SH-SY5Y (cell line): ENCODE results near the gene GPR153.

ENCODE experiments used
- GATA2 ChIP-seq: IDR thresholded peaks from 2 replicates; pipeline ENCODE4 v1.6.1; 2011; ENCODE audit warnings: mild to moderate bottlenecking, low read depth, low read length
- GATA3 ChIP-seq: IDR thresholded peaks from 2 replicates; pipeline ENCODE4 v1.6.1; 2011; ENCODE audit warnings: low read depth, mild to moderate bottlenecking, low read length, moderate library complexity

The GPR153 gene

DNA sequence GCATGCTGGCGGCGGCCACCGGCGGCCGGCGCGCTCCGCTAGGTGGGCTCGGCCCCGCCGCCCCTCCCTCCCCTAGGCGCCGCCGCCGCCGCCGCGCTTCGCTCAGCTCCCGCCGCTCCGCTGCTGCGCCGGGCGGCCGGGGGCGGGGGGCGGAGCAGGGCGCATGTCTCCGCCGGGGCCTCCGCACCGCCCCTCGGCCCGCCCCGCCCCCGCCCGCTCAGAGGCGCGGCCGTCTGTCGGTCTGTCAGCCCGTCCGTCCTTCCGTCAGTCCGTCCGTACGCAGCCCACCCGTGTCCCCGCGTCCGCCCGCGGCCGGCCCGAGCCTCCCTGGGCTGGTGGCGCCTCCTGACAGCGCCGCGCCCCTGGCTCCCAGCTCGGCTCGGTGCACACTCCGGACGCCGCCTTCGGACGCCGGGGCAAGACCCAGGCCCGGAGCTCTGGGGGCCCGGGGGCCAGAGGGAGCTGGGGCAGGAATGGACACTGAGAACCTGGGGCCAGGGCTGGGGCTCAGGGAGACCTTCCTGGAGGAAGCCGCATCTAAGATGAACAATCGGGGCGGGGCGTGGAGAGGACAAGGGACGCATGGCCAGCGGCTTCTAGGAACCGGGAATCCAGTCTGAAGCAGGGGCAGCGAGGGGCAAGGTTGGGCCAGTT is at the start of gene GPR153:
Gene GPR153 (minus strand): TSS at position 138 of the 654 bp plus-strand sequence. CDS start 6,193 bp downstream, outside the sequence.
- TF ChIP-seq GATA3 (no peak), GATA2 (no peak)

DNA sequence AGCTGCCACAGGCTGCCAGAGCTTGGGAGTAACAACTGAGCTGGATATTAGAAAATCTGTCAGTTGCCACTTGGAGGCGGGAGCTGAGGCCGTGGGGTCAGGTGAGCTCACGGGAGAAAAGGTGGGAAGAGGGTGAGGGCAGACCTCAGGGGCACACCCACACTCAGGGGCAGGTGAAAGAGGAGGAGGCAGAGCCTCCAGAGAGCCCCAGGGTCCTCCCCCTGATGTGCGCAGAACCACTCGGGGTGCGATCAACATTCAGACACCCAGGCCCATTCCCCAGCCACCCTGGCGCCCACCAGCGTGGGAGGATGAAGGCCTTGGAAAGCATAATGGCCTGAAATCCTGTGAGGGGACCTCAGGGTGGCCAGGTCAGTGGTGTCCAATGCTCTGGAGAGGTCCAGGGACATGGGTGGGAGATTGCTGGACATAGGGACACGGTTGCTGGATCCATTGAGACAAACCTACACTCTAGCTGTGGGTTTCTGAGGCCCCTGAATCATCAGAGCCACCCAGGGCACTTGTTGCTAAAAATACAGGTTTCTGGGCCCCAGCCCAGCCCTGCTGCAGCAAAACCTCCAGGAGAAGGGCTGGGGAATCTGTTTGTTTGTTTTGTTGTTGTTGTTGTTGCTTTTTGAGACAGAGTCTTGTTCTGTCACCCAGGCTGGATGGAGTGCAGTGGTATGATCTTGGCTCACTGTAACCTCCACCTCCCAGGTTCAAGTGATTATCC is 49.4 kb upstream of the GPR153 start:
- TF ChIP-seq GATA2 (no peak), GATA3 (no peak)

DNA sequence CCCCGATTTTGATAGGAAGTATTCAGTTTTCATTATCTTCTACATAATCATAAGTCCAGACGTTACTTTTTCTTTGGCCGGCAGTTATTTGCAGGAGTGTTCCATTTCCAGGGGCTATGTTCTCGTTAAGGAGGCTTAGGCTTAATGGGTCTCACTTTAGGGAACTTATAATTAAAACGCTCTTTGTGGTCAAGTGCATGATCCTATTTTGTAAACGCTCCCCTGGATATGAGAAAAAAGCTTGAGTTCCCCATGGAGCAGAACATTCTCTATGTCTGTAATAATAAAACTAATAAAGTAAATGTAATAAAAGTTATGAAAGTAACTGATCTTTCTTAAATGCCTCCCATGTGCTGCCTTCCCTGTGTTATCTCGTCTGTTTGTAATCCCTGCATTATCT is 48.7 kb upstream of the GPR153 start:
- no peak for TF ChIP-seq GATA3
- TF ChIP-seq GATA2, result no peak

DNA sequence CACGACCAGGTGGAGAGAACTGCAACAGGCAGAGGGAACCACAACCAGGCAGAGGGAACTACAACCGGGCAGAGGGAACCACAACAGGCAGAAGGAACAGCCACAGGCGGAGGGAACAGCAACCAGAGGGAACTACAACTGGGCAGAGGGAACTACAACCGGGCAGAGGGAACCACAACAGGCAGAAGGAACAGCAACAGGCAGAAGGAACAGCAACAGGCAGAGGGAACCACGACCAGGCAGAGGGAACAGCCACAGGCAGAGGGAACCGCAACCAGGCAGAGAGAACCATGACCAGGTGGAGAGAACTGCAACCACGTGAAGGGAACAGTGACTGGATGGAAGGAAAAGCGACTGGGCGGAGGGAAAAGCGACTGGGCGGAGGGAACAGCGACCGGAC is 47.6 kb upstream of the GPR153 start:
- TF ChIP-seq GATA2 (no peak), GATA3 (no peak)

DNA sequence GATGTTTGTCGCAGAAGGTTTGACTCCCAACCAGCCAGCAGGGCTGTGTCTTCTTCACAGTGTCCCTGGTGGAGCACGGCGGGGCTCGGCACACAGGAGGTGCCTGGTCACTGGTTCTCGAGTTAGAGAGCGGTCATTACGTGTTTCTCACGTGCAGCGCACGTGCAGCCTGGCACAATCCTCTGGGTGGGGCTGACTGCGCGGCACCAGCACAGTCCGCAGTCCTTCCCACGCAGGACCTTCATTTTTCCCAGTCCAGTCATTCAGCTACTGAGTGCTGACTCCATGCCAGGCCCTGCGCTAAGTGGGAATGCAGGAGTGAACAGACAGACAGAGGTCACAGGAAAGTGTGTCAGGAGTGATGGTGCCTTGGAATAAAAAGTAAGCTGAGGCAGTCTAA is 46.2 kb upstream of the GPR153 start:
- TF ChIP-seq GATA3, result no peak
- no peak for TF ChIP-seq GATA2

DNA sequence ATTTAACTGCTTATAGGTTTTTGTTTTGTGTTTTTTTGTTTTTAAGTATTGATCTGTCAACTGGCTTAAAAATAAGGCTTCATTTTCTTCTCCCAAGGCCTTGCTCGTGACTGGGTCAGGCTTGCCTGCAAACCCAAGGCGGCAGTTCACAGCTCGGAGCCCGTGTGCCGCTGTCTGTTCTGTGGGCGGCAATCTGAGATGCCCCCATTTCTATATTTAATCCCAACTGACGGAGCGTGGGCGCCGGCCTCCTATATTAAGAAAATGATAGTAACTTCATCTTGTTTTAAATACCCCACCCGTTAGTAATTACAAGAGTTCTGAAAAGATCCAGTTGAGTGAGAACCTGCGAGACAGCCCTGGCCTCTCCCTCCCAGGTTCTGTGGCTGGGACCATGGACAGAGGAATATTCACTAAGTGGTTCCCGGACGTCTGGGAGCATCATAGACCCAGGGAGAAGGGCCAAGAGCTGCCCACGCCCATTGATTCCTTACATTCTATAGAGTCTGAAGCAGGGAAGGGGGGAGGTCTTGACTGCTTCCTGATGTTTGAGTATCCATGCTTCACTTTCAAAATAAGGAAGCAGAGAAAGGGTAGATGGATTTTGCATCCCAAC is 42.6 kb upstream of the GPR153 start:
- TF ChIP-seq GATA3 (no peak), GATA2 (no peak)

DNA sequence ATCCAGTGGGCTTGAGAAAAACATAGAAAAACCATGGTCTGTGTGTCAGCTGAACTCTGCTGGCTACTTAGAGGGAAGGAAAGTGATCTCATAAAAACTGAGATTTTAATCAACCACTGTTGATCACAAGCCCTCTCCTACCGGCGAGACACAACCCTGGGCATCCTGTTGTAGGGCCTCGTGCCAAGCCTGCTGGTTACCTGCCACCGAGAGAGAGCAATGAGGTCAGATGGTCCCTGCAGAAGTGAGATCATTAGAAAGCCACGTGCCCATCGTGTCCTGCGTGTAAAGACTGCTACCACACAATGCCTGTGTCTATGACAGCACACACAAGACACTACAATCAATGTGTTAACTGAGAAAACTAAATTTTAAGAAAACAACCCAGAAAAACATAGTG is 41.7 kb upstream of the GPR153 start:
- TF ChIP-seq GATA3 (no peak), GATA2 (no peak)

DNA sequence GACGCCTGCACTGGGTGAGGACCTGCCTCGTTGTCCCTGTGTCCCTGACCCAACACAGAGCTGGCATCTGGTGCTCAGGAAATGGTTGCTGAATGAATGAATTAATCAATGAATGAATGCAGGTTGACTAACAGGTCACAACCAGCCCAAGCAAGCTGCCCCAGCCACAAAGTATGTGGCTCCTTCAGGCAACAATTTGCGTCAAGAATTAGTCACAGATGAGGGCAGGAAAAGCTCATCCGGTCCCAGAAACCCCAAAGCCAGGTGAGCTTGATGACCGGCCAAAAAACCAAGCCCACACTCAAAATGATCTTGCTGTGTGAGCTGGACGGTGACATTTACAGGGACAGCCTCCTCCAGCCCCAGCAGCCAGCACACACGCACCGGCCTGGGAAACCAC is 40.6 kb upstream of the GPR153 start:
- TF ChIP-seq GATA3, result no peak
- TF ChIP-seq GATA2, result no peak

DNA sequence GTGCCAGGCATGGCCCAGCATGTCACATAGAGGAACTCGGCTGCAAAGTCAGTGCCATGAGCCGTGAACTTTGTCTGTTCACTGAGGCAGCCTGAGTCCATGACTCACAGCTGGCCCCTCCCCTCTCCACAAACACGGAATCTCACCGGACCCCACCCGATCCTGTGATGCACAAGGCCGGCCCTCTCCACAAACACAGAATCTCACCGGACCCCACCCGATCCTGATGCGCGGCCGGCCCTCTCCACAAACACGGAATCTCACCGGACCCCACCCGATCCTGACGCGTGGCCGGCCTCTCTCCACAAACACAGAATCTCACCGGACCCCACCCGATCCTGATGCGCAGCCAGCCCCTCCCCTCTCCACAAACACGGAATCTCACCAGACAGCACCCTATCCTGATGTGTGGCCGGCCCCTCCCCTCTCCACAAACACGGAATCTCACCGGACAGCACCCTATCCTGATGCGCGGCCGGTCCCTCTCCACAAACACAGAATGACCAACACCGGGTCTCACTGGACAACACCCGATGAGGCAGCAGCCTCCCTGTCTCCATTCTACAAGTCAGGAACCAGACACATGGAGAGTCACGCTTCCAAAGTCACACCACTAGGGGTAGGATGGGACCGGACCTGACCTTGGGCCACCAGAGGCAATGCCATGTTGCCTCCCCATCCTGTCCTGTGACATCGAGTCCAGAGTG is 39.6 kb upstream of the GPR153 start:
- TF ChIP-seq GATA3, result no peak
- no peak for TF ChIP-seq GATA2

DNA sequence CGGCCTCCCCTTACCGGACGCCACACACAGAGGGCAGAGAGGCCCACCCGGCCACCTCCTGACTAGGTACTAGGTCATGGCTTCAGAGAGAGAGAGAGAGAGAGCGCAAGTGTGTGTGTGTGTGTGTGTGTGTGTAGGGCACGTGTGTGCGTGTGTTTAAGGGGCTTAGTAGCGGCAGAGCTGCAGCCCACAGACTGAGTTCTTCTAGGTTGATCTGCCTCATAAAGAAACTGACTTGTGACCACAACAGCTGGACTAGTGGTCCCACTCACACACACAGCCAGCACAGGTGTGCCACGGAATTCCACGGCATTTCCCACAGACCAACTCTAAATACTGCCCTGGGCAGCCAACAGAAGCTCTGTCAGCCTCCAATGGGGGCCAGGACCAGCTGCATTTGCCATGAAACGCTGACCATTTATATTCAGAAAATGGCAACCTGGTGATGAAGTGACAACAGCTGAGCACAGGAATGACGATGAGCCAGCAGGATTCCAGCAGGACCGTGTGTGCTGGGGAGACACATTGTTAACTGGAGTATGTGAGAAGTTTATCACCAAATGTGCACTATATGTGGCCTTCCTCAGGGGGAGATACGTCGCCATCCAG is 38.8 kb upstream of the GPR153 start:
- no peak for TF ChIP-seq GATA3
- TF ChIP-seq GATA2, result no peak

DNA sequence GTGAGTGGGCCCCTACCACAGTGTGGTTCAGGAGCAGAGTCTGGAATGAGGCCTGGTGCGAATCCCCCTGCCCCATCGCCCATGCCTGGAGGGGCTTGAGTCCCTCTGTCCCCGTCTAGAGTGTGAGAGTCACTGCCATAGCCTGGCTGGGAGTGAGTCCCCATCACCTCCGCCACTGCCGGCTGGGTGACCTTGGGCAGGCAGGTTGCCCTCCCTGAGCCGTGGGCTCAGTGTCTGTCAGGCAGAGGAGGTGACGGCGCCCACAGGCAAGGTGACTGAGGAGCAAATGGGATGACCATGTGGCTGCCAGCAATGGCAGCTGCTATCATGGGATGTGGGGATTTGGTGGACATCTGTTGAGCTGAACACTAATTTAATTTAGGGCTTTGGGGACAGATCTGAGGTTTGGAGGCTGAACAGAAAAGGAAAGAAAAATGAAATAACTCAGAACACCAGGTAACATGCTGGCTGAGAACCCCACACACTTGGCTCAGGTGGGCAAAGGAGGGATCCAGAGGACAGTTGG is 38.1 kb upstream of the GPR153 start:
- no peak for TF ChIP-seq GATA2
- no peak for TF ChIP-seq GATA3

DNA sequence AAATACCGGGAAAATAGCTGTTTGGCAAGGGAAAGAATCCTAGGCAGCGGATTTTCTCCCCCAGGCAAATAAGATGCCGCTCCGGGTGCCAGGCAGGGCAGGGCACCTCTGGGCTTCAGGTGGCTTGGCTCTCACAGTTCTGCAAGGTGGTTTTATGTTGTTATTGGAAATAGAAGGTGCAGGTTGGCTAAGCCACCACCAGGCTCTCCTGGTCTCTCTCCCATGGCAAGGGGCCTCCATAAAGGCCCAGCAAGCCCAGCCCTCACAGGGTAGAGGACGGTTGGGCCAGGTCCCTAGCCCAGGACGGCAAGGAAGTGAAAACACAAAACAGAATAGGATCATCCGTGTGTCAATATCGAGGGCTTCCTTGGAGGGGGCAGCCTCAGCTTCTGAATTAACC is 37.6 kb upstream of the GPR153 start:
- no peak for TF ChIP-seq GATA2
- no peak for TF ChIP-seq GATA3

DNA sequence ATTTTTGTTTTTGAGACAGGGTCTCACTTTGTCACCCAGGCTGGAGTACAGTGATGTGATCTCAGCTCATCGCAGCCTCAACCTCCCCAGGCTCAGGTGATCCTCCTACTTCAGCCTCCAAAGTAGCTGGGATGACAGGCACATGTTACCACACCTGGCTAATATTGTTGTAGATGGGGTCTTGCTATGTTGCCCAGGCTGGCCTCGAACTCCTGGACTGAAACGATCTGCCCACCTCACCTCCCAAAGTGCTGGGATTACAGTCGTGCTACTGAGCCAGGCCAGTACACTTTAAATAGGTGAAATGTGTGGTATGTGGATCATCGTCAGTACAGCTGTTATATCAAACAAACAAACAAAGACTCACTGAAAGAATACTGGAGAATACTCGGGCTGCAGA is 35.0 kb upstream of the GPR153 start:
- TF ChIP-seq GATA2, result no peak
- no peak for TF ChIP-seq GATA3
